IMR-90 (cell line): ENCODE results near the gene PTK7. TPM values are rescaled to one million over a fixed set of nuclear protein-coding genes. Genes with fewer than 3 reads are reported as not detected.

Source experiments
- ATAC-seq: fragments of 200-7000 bp; cut with Tn5 transposase; 2 replicates; pipeline ENCODE4 v1.9.1; 2020; ENCODE audit warnings: low read depth, mild to moderate bottlenecking, moderate library complexity
- BruUV-seq: library from RNA; stranded (reverse); fragments of 400-500 nt; replicated peaks from 2 replicates; lab custom pipeline; 2021; lab: Mats Ljungman, UMichigan
- CTCF ChIA-PET: fragments of 300-600 bp; formaldehyde crosslinking; extraction: SDS; loops from one replicate; lab custom pipeline; 2021; ENCODE audit warnings: antibody characterized with exemption; lab: Yijun Ruan, JAX
- POLR2A ChIA-PET: fragments of 300-600 bp; sonication (Branson Sonifier 250); formaldehyde crosslinking; loops from one replicate; lab custom pipeline; 2022; ENCODE audit warnings: antibody characterized with exemption; ENCODE audit not compliant: unreplicated experiment; lab: Charles Lee
- DNase-seq: peaks from one replicate; pipeline ENCODE4 v3.0.0; 2013
- H2AFZ ChIP-seq: replicated peaks from 2 replicates; pipeline ENCODE3; 2013; ENCODE audit warnings: low read length, mild to moderate bottlenecking; ENCODE audit not compliant: poor library complexity
- H2AK5ac ChIP-seq: 2 replicates; pipeline ENCODE4 v1.6.1; 2013; ENCODE audit warnings: low read depth, low read length, inconsistent platforms
- H2AK9ac ChIP-seq: replicated peaks from 2 replicates; pipeline ENCODE3; 2013; ENCODE audit warnings: mild to moderate bottlenecking, low read depth, low read length, moderate library complexity; ENCODE audit not compliant: poor library complexity
- H2BK120ac ChIP-seq: 2 replicates; pipeline ENCODE4 v1.6.1; 2013; ENCODE audit warnings: low read depth, low read length, inconsistent platforms
- H2BK15ac ChIP-seq: 3 replicates; pipeline ENCODE4 v1.6.1; 2013; ENCODE audit warnings: low read depth, low read length, inconsistent platforms
- H2BK20ac ChIP-seq: 2 replicates; pipeline ENCODE4 v1.6.1; 2013; ENCODE audit warnings: low read depth, mild to moderate bottlenecking, inconsistent platforms, low read length, moderate library complexity
- H2BK5ac ChIP-seq: 2 replicates; pipeline ENCODE4 v1.6.1; 2013; ENCODE audit warnings: mild to moderate bottlenecking, low read depth, low read length, inconsistent platforms; ENCODE audit not compliant: poor library complexity, severe bottlenecking
- H3K14ac ChIP-seq: replicated peaks from 2 replicates; pipeline ENCODE4 v1.6.1; 2013; ENCODE audit warnings: low read depth, low read length, inconsistent platforms
- H3K18ac ChIP-seq: 2 replicates; pipeline ENCODE4 v1.6.1; 2013; ENCODE audit warnings: low read depth, low read length, control low read depth
- H3K23ac ChIP-seq: 2 replicates; pipeline ENCODE4 v1.6.1; 2013; ENCODE audit warnings: low read depth, low read length, inconsistent platforms
- H3K27ac ChIP-seq: 2 replicates; pipeline ENCODE4 v1.5.1; 2013; ENCODE audit warnings: mild to moderate bottlenecking, control low read depth, low read length; ENCODE audit not compliant: insufficient read depth
- H3K27me3 ChIP-seq: 2 replicates; pipeline ENCODE4 v1.6.1; 2013; ENCODE audit warnings: low read length; ENCODE audit not compliant: control insufficient read depth, insufficient read depth
- H3K36me3 ChIP-seq: 2 replicates; pipeline ENCODE4 v1.6.1; 2013; ENCODE audit warnings: low read length, mixed read lengths; ENCODE audit not compliant: control insufficient read depth, insufficient read depth
- H3K4ac ChIP-seq: 2 replicates; pipeline ENCODE4 v1.6.1; 2013; ENCODE audit warnings: low read depth, low read length, inconsistent platforms
- H3K4me1 ChIP-seq: 2 replicates; pipeline ENCODE4 v1.6.1; 2013; ENCODE audit warnings: low read length, mixed read lengths; ENCODE audit not compliant: control insufficient read depth, insufficient read depth
- H3K4me2 ChIP-seq: 2 replicates; pipeline ENCODE4 v1.6.1; 2013; ENCODE audit warnings: low read depth, mild to moderate bottlenecking, control low read depth, low read length, moderate library complexity
- H3K4me3 ChIP-seq: 2 replicates; pipeline ENCODE4 v1.5.1; 2013; ENCODE audit warnings: low read depth, mild to moderate bottlenecking, control low read depth, low read length, moderate library complexity; ENCODE audit not compliant: insufficient read depth
- H3K56ac ChIP-seq: 2 replicates; pipeline ENCODE4 v1.6.1; 2013; ENCODE audit warnings: low read length, inconsistent platforms; ENCODE audit not compliant: insufficient read depth; ENCODE audit errors: extremely low read depth
- H3K79me1 ChIP-seq, 2 experiments: 2 replicates each; pipeline ENCODE4 v1.6.1; 2013; ENCODE audit warnings: low read length in 2 of 2, inconsistent platforms in 1 of 2, low read depth in 1 of 2
- H3K9ac ChIP-seq: 2 replicates; pipeline ENCODE4 v1.6.1; 2013; ENCODE audit warnings: low read depth, low read length, control low read depth
- H3K9me1 ChIP-seq: 2 replicates; pipeline ENCODE4 v1.6.1; 2013; ENCODE audit warnings: low read length, inconsistent platforms; ENCODE audit not compliant: insufficient read depth
- H3K9me3 ChIP-seq: 2 replicates; pipeline ENCODE4 v1.6.1; 2013; ENCODE audit warnings: low read length; ENCODE audit not compliant: control insufficient read depth, insufficient read depth
- H4K20me1 ChIP-seq: 2 replicates; pipeline ENCODE4 v1.6.1; 2013; ENCODE audit warnings: low read length, inconsistent platforms; ENCODE audit not compliant: insufficient read depth
- H4K5ac ChIP-seq: 2 replicates; pipeline ENCODE4 v1.6.1; 2013; ENCODE audit warnings: mild to moderate bottlenecking, low read depth, low read length, control low read depth
- H4K8ac ChIP-seq, 2 experiments: 2 replicates each; pipeline ENCODE4 v1.6.1; 2013; ENCODE audit warnings: low read depth in 2 of 2, low read length in 2 of 2, control low read depth in 1 of 2, inconsistent platforms in 1 of 2
- H4K91ac ChIP-seq: 2 replicates; pipeline ENCODE4 v1.6.1; 2013; ENCODE audit warnings: low read depth, low read length, inconsistent platforms; ENCODE audit not compliant: insufficient read depth
- BHLHE40 ChIP-seq: fragments of 150-350 bp; IDR thresholded peaks from 2 replicates; pipeline ENCODE4 v1.6.1; 2016; ENCODE audit warnings: mild to moderate bottlenecking, low read depth, low read length
- CEBPB ChIP-seq: IDR thresholded peaks from 2 replicates; pipeline ENCODE4 v1.6.1; 2012; ENCODE audit warnings: low read depth, low read length, improper control_type of control experiment
- CHD1 ChIP-seq: IDR thresholded peaks from 2 replicates; pipeline ENCODE4 v1.6.1; 2012; ENCODE audit warnings: low read depth, low read length, improper control_type of control experiment
- CTCF ChIP-seq: conservative IDR thresholded peaks from 2 replicates; pipeline ENCODE4 v1.5.1; 2012; ENCODE audit warnings: mild to moderate bottlenecking, low read depth, low read length, improper control_type of control experiment
- ELK1 ChIP-seq: fragments of 150-350 bp; IDR thresholded peaks from 2 replicates; pipeline ENCODE4 v1.6.1; 2016; ENCODE audit warnings: low read depth, mild to moderate bottlenecking, low read length, moderate library complexity, borderline replicate concordance
- FOS ChIP-seq: fragments of 150-350 bp; IDR thresholded peaks from 2 replicates; pipeline ENCODE4 v1.6.1; 2016; ENCODE audit warnings: low read depth, low read length
- MAFK ChIP-seq: IDR thresholded peaks from 2 replicates; pipeline ENCODE4 v1.6.1; 2012; ENCODE audit warnings: low read depth, low read length, improper control_type of control experiment
- MAZ ChIP-seq: IDR thresholded peaks from 2 replicates; pipeline ENCODE4 v1.6.1; 2012; ENCODE audit warnings: low read depth, mild to moderate bottlenecking, low read length, improper control_type of control experiment, moderate library complexity, borderline replicate concordance
- MXI1 ChIP-seq: IDR thresholded peaks from 2 replicates; pipeline ENCODE4 v1.6.1; 2012; ENCODE audit warnings: low read depth, mild to moderate bottlenecking, low read length, moderate library complexity, borderline replicate concordance
- NFE2L2 ChIP-seq: fragments of 150-350 bp; IDR thresholded peaks from 2 replicates; pipeline ENCODE4 v1.6.1; 2016; ENCODE audit warnings: low read depth, mild to moderate bottlenecking, low read length
- POLR2A ChIP-seq: IDR thresholded peaks from 2 replicates; pipeline ENCODE4 v1.6.1; 2012; ENCODE audit warnings: mild to moderate bottlenecking, low read depth, low read length
- RAD21 ChIP-seq: IDR thresholded peaks from 2 replicates; pipeline ENCODE4 v1.6.1; 2012; ENCODE audit warnings: low read length, improper control_type of control experiment
- RCOR1 ChIP-seq: IDR thresholded peaks from 2 replicates; pipeline ENCODE4 v1.6.1; 2012; ENCODE audit warnings: mild to moderate bottlenecking, low read length, improper control_type of control experiment; ENCODE audit not compliant: insufficient replicate concordance
- RFX5 ChIP-seq: IDR thresholded peaks from 2 replicates; pipeline ENCODE4 v1.8.0; 2012; ENCODE audit warnings: low read depth, mild to moderate bottlenecking, low read length, moderate library complexity
- SMC3 ChIP-seq: fragments of 150-350 bp; IDR thresholded peaks from 2 replicates; pipeline ENCODE4 v1.6.1; 2016; ENCODE audit warnings: low read depth, mild to moderate bottlenecking, antibody characterized with exemption, low read length, moderate library complexity
- USF2 ChIP-seq: fragments of 150-350 bp; IDR thresholded peaks from 2 replicates; pipeline ENCODE4 v1.6.1; 2017; ENCODE audit warnings: mild to moderate bottlenecking, antibody characterized with exemption, low read length, low read depth
- dilution Hi-C: fragments of 300-500 bp; cut with HindIII; formaldehyde crosslinking; loops from one replicate; pipeline ENCODE4 v1.14.3; 2018; ENCODE audit warnings: low sequenced_read_pairs; ENCODE audit not compliant: unreplicated experiment
- in situ Hi-C: fragments of 300-500 bp; cut with MboI; formaldehyde crosslinking; loops from 3 replicates; pipeline ENCODE4 v1.14.3; 2019; ENCODE audit warnings: low sequenced_read_pairs, inconsistent platforms, mixed read lengths
- intact Hi-C: fragments of 100-400 bp; cut with micrococcal nuclease; formaldehyde crosslinking; loops from 2 replicates; pipeline ENCODE4 v1.10.0; 2022
- polyA plus RNA-seq, 3 experiments: library from polyadenylated mRNA; depleted of rRNA; stranded (reverse); fragments of >200 nt; gene quantifications; 2 replicates each; pipeline ENCODE4 v1.2.3, GENCODE V29; 2012; ENCODE audit warnings: low replicate concordance in 1 of 3
- total RNA-seq: library from RNA; depleted of rRNA; stranded (reverse); fragments of >200 nt; gene quantifications from 2 replicates; pipeline ENCODE4 v1.2.3, GENCODE V29; 2012

PTK7 gene
- total and polyA plus RNA-seq, 2 of the 4 experiments (the other 2 are of a cell fraction), result 47.1 to 142 TPM

GRCh38 chr6:43092635-43093034 is 16.5 kb downstream of the PTK7 start:
- Histone ChIP-seq H3K9ac (no peak overlapping the region), H2BK120ac (no peak overlapping the region), H2AK9ac (no peak overlapping the region), H2BK5ac (no peak overlapping the region), H4K8ac (no peak overlapping the region), H3K36me3 (no peaks in the 10 kb centered on the region), H4K5ac (no peak overlapping the region), H4K20me1 (peaks cover 68% of the 10 kb centered on the region), H3K4me3 (no peak overlapping the region), H3K4me1 (peaks cover 43% of the 10 kb centered on the region), H3K27ac (no peak overlapping the region), H3K9me3 (no peaks in the 10 kb centered on the region), H2BK15ac (no peak overlapping the region), H3K23ac (no peak overlapping the region), H4K91ac (no peak overlapping the region), H3K4ac (no peak overlapping the region), H3K27me3 (no peaks in the 10 kb centered on the region), H2AFZ (no peak overlapping the region), H3K79me1 (peaks cover 35 to 92% of the 10 kb centered on the region in 2 experiments), H3K9me1 (peaks cover 22% of the 10 kb centered on the region), H3K4me2 (no peak overlapping the region), H2BK20ac (no peak overlapping the region), H3K56ac (no peak overlapping the region), H3K18ac (no peak overlapping the region), H3K14ac (no peak overlapping the region), H2AK5ac (no peak overlapping the region)
- TF ChIP-seq USF2 (no peak), SMC3 (no peak), MAZ (no peak), MXI1 (no peak), CTCF (no peak), RCOR1 (no peak), MAFK (no peak), CEBPB (no peak), BHLHE40 (no peak), NFE2L2 (no peak), RFX5 (no peak), RAD21 (no peak), FOS (no peak), CHD1 (no peak), POLR2A (no peak), ELK1 (no peak)
- dilution Hi-C loops (no loop called here), in situ Hi-C loops (no loop called here), intact Hi-C loops (no loop called here)
- no peak for DNase-seq
- CTCF ChIA-PET, result no interaction called here
- POLR2A ChIA-PET, result no interaction called here
- no TSS peak for BruUV-seq
- no peak for ATAC-seq
